Fibroblast of lung (primary cell): ENCODE data around the gene NINL.

ENCODE experiments used
- CTCF ChIP-seq, 2 donors: IDR thresholded peaks in 1 of 2; conservative IDR thresholded peaks in 1 of 2; 1 replicate in 1 of 2; 2 replicates in 1 of 2; pipeline ENCODE4 v1.5.1; 2011 to 2012; ENCODE audit warnings: low read length in 2 of 2, control low read depth in 1 of 2, inconsistent platforms in 1 of 2, low read depth in 1 of 2, mild to moderate bottlenecking in 1 of 2
- EZH2 ChIP-seq: IDR thresholded peaks from 2 replicates; pipeline ENCODE4 v1.5.1; 2012; ENCODE audit warnings: low read length, control low read depth, mild to moderate bottlenecking; ENCODE audit errors: missing control alignments

- TF ChIP-seq CTCF (conservative IDR thresholded peaks at IDR 0.05 in 1 of 2, IDR thresholded peaks at IDR 0.05 in 1 of 2; ENCODE audit: low read depth in 1 of 2, low read length in 2 of 2), result peak; percentile 29 to 49
- no peak for TF ChIP-seq EZH2
Measured at GRCh38 chr20:25574411-25574810, 10.9 kb downstream of the NINL start.
